Measurements from ENCODE around the gene ASB5.
"Not testable (repeated sequence)": the region's sequence is repeated elsewhere in the genome, so short reads cannot be mapped to it uniquely, and the experiment has no call there.

Gene ASB5

DNA sequence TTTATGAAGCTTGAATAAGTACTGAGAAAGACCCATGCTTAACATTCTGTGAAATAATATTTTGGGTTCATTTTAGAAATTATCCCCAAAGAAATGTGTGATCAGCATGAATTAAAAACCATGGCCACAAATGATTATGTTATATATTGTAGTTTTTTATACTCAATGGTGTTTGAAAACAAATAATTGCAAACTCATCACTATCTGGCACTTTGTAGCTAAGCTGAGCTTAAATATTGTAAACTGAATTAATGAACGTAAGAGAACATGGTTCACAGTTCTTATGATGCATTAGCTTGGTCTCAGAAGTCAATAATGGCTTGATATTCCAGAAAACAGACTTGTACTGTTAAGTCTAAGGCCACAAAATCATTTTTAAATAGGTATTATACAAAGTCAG is 24.6 kb upstream of the ASB5 start:
- DNase-seq: no peak
- TF ChIP-seq POLR2A (IDR thresholded peaks at IDR 0.05; ENCODE audit: low read length) (no peak), GATA1 (IDR thresholded peaks at IDR 0.05; ENCODE audit: low read depth, low read length) (no peak)

DNA sequence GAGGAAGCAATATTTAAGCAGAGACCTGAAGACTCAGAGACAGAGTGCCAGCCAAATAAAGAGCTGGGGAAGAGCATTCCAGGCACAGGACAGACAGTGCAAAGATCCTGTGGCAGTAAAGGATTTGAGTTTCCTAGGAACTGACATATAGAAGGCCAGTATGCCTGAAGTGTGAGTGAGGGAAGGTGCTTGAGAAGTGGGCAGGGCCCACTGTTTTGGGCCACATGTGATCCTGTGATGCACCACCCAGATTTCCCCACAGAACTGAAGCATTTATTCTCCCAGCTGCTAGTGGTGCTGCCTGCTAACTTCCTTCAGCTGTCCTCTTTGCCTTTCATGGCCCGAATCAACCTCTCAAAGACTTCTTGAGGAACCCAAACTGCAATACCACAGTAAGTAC is 23.9 kb upstream of the ASB5 start:
- no peak for DNase-seq
- TF ChIP-seq GATA1 (IDR thresholded peaks at IDR 0.05; ENCODE audit: low read depth, low read length) (no peak), POLR2A (IDR thresholded peaks at IDR 0.05; ENCODE audit: low read length) (no peak)

DNA sequence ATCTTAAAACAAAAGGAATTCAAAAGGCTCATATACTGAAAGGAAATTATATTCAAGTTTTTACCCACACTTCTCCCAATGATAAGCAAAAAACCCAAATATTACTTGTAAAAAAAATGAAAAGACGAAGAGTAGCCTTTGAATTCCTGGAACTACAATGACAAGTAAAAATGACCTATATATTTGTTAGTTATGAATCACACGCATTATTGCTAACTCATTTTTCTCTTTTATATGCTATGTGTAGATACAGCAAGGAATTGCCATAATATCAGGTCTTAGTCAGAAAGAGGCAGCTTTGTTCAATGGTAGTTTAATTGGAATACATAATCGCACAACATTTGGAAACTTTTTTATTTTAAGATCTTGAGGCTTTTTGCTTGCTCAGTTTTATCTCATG is 22.7 kb upstream of the ASB5 start:
- no peak for TF ChIP-seq POLR2A (IDR thresholded peaks at IDR 0.05; ENCODE audit: low read length)
- no peak for TF ChIP-seq GATA1 (IDR thresholded peaks at IDR 0.05; ENCODE audit: low read depth, low read length)
- no peak for DNase-seq

DNA sequence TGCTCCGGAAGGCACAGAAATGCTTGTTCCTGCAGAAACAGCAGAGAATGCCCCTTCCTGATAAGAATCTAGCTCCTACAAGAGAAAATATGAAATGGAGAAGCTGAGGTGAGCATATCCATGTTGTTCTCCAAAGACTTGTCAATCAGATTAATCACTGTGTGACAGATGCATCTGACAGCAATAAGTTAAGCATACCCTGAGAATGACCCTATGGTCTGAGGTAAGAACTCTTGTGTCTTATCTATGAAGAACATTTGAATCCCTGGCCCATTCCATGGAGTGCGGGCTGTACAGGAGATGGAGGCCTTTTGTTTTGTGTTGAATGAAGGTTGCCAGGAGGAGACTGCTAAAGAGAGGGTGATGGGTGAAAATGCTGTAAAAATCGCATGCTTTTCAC is 21.5 kb upstream of the ASB5 start:
- DNase-seq: no peak
- TF ChIP-seq POLR2A (IDR thresholded peaks at IDR 0.05; ENCODE audit: low read length): no peak
- no peak for TF ChIP-seq GATA1 (IDR thresholded peaks at IDR 0.05; ENCODE audit: low read depth, low read length)

DNA sequence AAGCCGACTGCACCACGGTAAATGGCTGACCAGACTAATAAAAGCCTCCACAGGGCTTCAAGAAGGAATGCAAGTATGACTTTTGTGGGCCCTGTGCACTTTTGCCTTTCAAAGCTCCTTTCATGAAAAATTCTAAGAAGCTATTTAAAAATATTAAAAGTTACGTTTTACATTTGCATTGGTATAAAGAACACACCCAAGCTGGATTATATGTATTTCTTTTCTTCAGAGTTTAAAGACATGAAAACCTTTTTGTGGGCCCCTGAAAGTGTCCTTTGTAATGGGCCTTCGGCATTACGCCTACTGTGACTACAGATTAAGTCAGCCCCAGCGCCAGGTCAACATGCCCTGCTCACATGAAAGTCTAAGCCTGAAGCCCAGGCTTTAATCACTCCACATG is 20.5 kb upstream of the ASB5 start:
- no peak for TF ChIP-seq POLR2A (IDR thresholded peaks at IDR 0.05; ENCODE audit: low read length)
- TF ChIP-seq GATA1 (IDR thresholded peaks at IDR 0.05; ENCODE audit: low read depth, low read length): no peak

DNA sequence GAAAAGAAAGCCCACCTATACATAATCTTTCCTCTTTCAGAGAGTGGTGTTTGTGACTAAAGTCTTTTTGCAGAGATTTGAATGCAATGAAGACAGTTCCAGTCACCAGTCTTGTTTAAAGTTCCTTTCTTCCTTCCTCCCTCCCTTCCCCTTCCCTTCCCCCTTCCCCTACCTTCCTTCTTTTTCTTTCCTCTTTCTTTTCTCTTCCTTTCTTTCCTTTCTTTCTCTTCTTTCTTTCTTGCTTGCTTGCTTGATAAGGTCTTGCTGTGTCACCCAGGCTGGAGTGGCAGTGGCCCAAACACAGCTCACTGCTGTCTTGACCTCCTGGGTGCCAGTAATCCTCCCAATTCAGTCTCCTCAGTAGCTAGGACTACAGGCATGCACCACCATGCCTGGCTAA is 19.0 kb upstream of the ASB5 start:
- DNase-seq: no peak
- TF ChIP-seq GATA1 (IDR thresholded peaks at IDR 0.05; ENCODE audit: low read depth, low read length) (no peak), POLR2A (IDR thresholded peaks at IDR 0.05; ENCODE audit: low read length) (no peak)

More for the DNA sequence above, 20.5 kb upstream of the ASB5 start:
- no peak for DNase-seq

DNA sequence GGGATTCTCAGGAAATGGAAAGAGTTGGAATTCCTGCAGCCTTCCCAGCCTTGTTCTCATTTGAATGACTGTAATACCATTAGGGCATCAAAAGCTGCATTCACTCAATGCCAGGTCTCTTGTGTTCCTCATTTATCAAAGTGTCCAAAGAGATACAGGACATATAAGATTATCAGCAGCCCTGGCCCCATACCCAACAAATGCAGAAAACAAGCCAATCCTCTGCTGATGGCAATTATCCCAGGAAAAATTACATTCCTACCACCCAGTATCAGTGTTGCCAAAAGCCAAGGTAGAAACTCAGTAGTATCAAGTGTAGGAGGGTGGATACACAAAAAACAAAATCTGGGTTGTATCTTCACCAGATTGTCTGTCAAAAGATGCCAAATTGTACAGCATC is 18.5 kb upstream of the ASB5 start:
- DNase-seq: no peak
- TF ChIP-seq GATA1 (IDR thresholded peaks at IDR 0.05; ENCODE audit: low read depth, low read length) (no peak), POLR2A (IDR thresholded peaks at IDR 0.05; ENCODE audit: low read length) (no peak)

DNA sequence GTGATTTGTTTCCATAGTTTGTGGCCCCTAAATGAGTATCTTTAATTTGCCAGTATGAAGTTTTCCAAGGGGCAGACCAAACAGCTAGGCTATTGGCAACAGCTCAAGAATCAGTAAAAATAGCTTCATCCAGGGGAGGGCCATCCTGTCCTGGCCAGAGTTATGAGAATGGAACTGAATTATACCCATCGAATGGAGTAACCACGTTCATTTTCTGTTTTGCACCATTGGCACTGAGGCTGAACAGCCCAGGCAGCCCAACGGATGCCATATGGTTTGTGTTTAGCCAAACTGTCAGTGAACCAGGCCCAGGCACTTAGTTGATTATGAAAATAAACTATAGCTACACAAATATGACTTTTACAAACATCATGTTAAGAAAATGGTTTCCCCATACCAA is 17.7 kb upstream of the ASB5 start:
- no peak for DNase-seq
- TF ChIP-seq GATA1 (IDR thresholded peaks at IDR 0.05; ENCODE audit: low read depth, low read length) (no peak), POLR2A (IDR thresholded peaks at IDR 0.05; ENCODE audit: low read length) (no peak)

DNA sequence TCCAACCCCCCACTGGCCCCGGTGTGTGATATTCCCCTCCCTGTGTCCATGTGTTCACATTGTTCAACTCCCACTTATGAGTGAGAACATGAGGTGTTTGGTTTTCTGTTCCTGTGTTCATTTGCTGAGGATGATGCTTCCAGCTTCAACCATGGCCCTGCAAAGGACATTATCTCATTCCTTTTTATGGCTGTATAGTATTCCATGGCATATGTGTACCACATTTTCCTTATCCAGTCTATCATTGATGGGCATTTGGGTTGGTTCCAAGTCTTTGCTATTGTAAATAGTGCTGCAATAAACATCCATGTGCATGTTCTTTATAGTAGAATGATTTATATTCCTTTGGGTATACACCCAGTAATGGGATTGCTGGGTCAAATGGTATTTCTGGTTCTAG is 10.5 kb upstream of the ASB5 start:
- not testable (repeated sequence) for DNase-seq

DNA sequence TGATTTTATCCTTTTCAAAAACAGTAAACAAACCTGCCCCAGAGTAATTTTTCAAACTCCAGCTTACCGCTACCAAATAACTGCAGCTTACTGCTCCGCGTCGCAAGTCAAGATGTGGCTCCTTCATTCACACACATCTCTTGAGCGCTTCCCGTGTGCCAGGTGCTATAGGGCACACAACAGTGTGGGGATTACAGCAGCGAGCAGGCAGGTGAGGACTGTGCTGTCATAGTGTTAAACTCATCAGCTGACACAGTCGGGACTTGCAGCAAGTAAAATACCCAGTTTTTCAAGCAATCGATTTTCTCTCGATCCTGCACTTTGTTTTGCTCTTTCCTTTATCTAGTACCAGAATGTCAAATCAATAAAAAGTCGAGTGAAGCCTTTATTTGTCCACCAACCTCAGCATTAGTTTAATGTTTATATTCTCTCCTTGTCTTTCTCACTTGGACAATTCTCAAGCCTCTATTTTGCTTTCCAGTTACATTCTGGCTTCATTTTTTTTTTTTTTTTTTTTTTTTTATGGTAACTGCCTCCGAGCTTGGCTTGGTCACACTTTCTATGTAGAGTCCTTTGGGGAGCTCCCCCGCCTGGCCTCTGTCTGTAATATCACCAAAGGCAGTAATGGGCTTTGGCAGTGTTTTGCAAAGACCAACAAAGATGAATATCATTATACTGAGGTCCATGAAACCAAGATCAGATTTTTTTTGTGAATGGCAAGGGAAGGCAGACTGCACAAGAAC is 8.3 kb upstream of the ASB5 start:
- DNase-seq: peak; percentile 3 to 16
- TF ChIP-seq GATA1 (IDR thresholded peaks at IDR 0.05; ENCODE audit: low read depth, low read length) (no peak), POLR2A (IDR thresholded peaks at IDR 0.05; ENCODE audit: low read length) (no peak)

DNA sequence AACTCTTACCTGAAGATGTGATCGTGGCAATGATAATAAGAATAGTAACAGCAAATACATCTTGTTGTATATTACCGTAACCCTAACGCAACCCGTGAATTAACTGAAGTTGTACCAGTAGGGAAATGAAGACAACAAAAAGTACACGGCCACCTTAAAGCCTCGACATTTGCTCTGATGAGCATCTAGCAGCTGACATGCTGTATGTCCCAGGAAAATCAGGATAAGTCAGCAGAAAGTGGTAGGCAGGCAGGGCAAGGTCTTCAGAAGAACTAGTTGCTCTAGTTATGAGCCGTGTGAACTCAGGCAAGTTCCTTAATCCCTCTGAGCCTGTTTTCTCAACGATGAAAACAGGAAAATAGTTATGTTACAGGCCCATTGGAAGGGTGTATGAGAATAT is 7.7 kb upstream of the ASB5 start:
- DNase-seq: no peak
- no peak for TF ChIP-seq GATA1 (IDR thresholded peaks at IDR 0.05; ENCODE audit: low read depth, low read length)
- TF ChIP-seq POLR2A (IDR thresholded peaks at IDR 0.05; ENCODE audit: low read length): no peak

DNA sequence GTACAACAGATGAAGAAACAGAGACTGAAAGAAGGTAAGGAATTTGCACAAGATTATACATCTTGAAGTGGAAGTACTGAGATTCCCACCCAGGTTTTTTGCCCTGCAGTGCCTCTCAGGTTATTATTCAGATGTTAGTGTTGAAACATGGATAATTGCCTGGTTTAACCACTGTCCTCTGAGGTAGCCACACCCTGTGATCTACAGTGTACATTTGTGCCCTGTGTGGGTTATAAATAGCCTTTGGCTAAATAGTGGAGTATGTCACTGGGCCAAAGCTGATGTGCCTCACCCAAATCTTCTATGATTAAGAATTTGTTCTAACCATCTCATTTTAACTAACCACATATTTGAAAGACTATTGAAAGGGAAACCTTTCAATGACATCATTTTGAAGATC is 5.4 kb upstream of the ASB5 start:
- DNase-seq: no peak

DNA sequence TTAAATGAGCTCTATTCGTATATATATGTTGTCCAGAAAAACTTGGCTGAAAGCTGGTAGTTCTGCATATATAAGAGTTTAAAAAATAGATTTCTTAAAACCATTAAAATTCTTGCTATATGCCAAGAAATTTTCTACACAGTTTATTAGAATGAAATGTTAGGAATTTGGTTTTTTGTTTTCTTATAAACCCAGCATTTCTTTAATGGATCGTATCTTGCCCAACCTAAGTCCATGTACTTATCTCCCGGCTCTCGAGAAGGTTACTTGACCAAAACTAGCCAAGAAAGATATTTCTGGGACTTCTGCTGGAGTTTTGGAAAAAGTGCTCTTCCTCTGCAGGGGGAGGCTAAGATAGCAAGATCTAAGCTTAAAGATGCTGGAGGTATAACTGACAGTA is 4.7 kb upstream of the ASB5 start:
- no peak for DNase-seq

More for the DNA sequence above, 5.4 kb upstream of the ASB5 start:
- TF ChIP-seq POLR2A (IDR thresholded peaks at IDR 0.05; ENCODE audit: low read length) (no peak), GATA1 (IDR thresholded peaks at IDR 0.05; ENCODE audit: low read depth, low read length) (no peak)

DNA sequence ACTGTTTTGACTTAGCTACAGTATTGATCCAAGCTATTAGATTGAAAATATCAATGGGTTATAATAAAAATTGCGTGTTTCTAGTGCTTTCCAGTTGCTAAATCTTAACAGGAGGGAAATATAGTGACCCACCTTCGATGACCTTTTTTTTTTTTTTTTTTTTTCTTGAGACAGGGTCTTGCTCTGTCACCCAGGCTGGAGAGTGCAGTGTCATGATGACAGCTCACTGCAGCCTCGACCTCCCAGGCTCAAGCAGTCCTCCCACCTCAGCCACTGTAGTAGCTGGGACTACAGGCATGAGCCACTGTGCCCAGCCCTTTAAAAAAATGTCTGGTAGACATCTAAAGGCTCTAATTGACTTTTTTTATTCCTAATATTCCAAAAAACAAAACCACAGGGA is 3.8 kb upstream of the ASB5 start:
- peak in 1 of 2 experiments; percentile 2 for DNase-seq
- TF ChIP-seq GATA1 (IDR thresholded peaks at IDR 0.05; ENCODE audit: low read depth, low read length) (no peak), POLR2A (IDR thresholded peaks at IDR 0.05; ENCODE audit: low read length) (no peak)

More for the DNA sequence above, 4.7 kb upstream of the ASB5 start:
- no peak for TF ChIP-seq GATA1 (IDR thresholded peaks at IDR 0.05; ENCODE audit: low read depth, low read length)
- TF ChIP-seq POLR2A (IDR thresholded peaks at IDR 0.05; ENCODE audit: low read length): no peak

DNA sequence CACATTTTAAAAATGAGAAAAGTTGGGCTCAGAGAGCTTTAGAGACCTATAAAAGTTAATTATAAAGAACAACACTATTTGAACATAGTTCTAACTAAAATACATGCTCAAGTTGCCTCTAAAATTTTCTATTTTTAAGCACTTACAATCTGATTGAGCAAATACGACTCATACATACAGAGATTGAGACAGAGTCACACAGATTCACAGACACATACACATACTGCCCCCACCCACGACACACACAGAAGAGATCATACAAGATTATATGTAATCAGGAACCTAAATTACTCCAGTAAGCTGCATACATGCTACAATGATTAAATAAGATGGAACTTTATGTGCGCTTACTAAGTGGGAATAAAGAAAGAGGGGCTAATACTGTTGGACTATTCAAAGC is 2.7 kb upstream of the ASB5 start:
- no peak for DNase-seq
- TF ChIP-seq GATA1 (IDR thresholded peaks at IDR 0.05; ENCODE audit: low read depth, low read length) (no peak), POLR2A (IDR thresholded peaks at IDR 0.05; ENCODE audit: low read length) (no peak)

DNA sequence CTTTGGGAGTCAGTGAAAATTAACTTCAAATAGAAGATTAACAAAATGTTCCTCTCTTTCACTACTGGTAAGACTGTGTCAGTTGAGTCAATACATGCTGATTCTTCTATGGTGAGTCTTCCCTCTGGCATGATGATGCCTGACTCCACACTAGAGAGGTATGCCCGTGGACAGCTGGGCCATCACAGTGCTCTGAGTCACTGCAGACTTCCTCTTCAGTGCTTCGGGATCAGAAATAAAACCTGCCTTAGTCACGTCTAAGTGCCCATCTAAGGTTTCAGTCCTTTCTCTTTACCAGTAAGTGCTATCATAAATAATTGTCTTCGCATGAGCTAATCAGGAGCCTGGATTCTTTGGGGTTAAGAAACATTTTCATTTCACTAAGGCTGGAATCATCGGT is 1.6 kb upstream of the ASB5 start:
- DNase-seq: no peak
- TF ChIP-seq GATA1 (IDR thresholded peaks at IDR 0.05; ENCODE audit: low read depth, low read length) (no peak), POLR2A (IDR thresholded peaks at IDR 0.05; ENCODE audit: low read length) (no peak)

Data from erythroblast (primary cell).